ACHN (cell line): ENCODE data around the gene LYRM9.
"Not testable (repeated sequence)": the region's sequence is repeated elsewhere in the genome, so short reads cannot be mapped to it uniquely, and the experiment has no call there.

ENCODE experiments used
- DNase-seq: peaks from one replicate; pipeline ENCODE4 v3.0.0-alpha.2; 2015
- in situ Hi-C: cut with HindIII; loops from 2 replicates; pipeline ENCODE4 v1.10.0; 2017; ENCODE audit warnings: low sequenced_read_pairs, low pct_ligation_motif_present, low pct_unique_long_range_greater_than_20kb

Gene LYRM9

DNA sequence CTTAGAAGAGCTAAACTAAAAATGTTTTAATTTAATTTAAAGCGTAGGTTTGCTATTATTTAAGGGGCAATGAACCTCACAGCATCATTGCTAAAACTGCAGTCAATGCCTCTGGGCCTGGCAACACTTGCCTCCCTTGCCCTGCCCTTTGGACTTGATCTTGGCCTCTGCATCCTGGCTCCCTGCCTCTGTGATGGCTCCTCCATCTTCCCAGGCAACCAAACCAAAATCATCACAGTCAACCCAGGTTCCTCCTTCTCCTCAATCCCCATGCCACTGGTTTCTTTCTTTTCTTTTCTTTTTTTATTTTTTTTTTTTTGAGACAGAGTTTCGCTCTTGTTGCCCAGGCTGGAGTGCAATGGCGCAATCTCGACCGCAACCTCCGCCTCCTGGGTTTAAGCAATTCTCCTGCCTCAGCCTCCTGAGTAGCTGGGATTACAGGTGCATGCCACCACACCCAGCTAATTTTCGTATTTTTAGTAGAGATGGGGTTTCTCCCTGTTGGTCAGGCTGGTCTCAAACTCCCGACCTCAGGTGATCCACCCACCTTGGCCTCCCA is 6.7 kb downstream of the LYRM9 start:
- in situ Hi-C loops, result not testable (repeated sequence)

DNA sequence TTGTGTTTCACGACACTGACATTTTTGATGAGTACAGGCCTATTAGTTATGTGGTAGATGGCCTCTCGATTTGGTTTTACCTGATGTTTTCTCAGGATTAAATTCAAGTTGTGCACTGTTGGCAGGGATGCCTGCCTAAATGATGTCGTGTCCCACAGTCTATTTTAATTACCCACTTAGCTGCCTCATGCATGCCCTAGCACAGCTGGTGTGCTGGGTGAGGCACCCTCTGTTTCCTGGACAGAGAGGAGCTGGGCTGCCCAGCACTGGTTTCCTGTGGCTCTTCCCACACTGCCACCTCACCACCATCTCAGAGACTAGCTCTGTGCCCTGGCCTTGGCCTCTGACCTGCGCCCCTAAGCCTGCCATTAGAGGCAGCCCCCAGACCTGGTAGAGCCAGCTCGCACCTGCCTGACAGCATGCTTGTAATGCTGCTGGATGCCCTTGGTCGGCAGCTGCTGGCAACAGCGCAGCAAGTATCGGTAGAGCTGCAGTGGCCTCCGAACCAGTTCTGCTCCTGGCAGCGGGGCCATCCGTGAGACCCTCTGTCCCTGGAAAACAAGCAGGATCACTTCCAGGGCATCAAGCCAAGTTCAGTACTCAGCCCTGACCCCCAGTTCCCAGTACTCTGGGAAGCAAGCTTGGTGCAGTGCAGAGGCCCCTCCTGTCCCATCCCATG is 10.9 kb downstream of the LYRM9 start:
- in situ Hi-C loops, result no loop called here
- DNase-seq, result no peak

More for the DNA sequence above, 6.7 kb downstream of the LYRM9 start:
- DNase-seq, result not testable (repeated sequence)

DNA sequence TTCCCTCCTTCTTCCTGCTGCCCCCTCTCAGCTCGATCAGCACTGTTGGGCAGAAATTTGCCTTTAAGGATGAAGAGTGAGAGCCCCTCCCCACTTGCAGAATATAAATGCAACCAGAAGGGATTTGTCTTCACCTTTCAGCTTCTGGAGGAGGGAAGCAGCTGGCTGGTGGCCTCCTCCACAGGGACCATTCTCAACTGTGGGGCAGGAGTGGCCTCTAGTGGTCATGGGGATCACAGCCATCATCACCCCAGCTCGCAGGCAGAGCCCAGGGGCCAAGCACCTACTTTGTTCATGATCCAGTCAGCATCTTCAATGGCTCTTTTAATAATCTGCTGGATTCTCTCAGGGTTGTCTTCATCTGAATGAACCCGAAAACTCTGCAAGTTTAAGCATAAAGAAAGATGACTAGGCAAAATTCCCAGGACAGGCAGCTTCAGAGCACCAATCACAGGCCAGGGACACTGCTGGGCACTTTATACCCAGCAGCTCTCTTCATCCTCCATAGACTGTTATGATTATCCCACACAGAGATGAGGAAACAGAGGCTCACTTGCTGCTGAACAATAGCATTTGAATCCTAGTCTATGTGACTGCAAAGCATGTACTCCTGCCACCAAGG is 13.1 kb downstream of the LYRM9 start:
- DNase-seq, result peak; percentile 69
- in situ Hi-C loops, result no loop called here

DNA sequence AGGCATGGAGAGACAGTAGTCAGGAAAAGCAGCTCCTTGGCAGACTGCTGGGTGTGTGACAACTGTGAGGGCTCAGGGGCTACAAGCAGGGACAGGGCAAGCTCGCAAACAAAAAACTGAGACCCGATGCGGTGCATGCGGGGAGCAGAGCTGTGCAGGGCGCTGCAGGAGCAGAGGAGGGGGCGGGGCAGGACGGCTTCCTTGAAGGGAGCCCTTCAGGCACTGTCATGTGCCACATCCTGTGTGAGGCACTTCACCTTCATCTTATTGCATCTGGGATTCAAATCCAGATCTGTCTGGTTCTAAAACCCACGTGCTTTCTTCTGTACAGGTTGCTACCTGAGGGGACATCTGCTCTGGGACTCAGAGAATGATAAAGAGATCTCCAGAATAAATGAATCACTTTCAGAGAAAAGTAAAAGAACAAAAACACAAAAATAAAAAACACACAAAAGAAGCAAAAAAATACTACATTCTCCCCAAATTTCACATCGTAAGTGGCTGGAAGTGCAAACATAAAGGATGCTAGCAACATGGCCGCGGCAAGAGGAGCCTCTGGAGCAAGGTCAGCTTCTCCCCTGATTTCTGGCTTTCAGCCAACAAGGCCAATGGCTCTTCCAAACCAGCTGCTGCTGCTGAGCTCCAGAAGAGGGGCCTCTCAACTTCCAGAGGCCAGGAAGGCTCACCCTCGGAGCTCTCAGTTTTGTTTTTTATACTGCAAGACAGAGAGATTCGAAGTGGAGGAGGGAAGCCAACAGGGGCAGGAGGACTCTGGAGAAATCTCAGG is 14.2 kb downstream of the LYRM9 start:
- no peak for DNase-seq
- in situ Hi-C loops, result no loop called here

DNA sequence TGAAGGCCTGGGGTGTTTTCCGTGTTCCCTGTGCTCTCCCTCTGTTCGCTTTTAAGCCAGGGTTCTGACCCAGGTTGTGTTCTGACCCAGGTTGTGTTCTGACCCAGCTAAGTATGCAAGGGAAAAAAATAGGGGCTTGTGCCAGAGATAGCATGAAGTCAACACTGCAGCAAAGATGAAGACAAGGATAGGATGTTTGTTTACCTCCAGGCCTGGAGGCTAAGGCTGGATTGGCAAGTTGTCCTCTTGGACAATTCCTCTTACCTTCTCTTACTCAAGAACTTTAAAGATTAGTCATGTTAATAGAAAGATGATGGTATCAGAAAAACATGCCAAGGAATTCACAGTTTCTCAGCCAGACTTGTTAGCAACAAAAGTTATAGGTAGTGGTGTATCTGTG is 19.4 kb downstream of the LYRM9 start:
- in situ Hi-C loops, result no loop called here
- no peak for DNase-seq

DNA sequence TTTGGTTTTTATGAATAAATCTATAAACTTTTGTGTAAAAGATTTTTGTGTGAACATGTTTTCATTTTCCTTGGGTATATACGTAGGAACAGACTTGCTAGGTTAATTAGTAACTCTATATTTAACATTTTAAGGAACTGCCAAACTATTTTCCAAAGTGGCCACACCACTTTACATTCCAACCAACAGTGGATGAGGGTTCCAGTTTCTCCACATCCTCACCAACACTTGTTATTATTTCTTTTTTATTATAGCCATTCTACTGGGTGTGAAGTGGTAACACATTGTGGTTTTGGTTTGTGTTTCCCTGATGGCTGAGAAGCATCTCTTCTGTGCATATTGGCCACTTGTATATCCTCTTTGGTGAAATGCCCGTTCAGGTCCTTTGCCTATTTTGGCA is 20.0 kb downstream of the LYRM9 start:
- DNase-seq, result no peak
- in situ Hi-C loops, result no loop called here

DNA sequence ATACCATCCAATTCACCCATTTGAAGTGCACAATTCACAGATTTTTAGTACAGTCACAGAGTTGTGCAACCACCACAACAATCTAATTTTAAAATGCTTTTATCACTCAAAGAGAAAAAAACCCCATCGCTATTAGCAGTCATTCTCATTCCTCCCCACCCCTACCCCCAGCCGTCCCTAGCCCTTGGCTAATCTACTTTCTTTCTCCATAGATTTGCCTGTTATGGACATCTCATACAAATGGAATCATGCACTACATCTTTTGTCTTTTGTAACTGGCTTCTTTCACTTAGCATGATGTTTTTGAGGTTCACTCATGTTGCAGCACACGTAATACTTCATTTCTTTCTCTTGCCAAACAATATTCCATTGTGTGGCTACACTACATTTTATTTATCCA is 20.4 kb downstream of the LYRM9 start:
- DNase-seq, result no peak
- in situ Hi-C loops, result no loop called here

DNA sequence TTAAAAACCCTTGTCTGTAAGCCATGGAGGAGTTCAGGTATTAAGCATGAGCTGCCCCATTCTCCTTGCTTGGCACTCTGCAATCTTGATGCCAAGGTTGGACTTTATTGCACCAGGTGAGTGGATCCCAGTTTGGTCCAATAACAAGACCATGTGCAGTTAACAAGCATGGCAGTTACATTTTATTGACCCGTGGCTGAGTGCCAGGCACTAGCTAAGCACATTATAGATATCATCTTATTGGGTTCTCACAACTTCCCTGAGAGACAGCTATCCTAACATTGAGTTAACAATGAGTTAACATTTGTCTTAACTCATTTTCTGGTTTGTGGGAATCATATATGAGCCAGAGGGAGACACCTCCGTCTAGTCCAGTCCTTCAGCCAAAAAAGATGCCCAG is 21.8 kb downstream of the LYRM9 start:
- in situ Hi-C loops, result no loop called here
- no peak for DNase-seq

DNA sequence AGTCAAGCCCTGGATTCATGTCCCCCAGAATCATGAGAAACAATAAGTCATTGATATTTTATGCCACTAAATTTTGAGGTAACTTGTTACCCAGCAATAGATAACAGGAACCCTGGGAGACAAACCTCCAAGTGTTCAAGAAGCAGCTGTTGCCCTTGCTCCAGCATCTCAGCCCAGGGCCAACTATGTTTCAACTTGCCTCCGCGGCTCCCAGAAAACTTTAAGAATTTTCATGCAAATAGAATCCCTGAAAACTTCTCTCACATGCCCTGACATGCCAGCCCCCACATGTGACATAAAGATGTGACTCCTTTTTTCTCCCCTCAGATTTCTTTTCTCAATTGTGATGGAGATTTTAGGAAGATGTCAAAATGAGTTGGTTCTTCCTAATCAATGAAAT is 22.8 kb downstream of the LYRM9 start:
- no peak for DNase-seq
- in situ Hi-C loops, result no loop called here

DNA sequence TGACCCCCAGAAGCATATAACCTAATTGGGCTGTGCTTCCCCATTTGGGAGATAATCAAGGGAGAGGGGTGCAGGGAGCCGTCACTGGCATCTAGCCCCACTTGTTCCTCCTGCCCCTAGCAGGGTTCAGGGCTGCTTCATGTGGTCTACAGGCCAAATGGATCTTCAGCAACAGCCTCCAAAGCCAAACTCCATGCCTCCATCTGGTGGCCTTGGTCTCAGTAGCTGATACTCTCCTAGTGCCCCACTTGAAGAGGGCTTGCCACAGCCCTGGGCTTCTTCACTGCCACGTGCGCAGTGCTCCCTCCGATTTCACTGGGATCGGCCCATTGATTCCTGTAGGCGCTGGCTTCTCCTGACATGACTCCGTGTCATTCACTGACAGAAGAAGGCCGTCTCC is 24.6 kb downstream of the LYRM9 start:
- in situ Hi-C loops, result no loop called here
- DNase-seq, result no peak

DNA sequence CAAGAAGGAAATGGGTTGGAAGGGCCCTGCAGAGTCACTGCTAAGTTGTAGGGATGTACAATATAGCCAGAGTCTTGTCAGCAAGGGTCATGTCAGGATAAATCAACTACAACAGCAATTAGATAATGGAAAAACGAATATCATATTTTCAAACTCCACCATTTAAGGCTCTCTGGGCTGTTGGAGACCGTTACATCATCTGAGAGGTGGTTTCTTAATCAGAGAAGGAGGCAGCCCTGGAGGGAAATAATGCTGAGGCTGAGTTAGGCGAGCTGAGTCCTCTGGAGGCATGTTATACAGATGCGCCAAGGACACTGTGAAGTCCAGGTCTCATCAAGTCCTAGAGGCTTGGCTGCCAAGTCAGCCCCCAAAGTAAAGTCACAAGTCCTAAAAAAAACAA is 30.3 kb downstream of the LYRM9 start:
- in situ Hi-C loops, result no loop called here
- no peak for DNase-seq

DNA sequence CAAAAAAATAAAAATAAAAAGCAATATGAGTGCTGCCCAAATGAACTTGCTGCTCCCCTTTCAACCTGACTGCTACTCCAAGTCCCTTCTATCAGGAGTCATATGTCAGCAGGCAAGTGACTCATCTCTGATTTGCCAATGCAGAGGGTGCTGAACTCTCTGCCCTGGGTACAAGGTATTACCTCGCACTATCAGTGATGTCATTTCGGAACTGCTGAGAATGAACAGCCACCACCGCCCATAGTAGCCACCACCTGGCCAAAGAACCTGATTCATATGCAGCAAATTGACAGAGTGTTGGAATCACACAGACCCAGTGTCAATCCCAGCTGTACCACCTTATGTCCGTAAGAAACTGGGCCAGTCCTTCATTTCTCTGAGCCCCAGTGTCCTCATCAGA is 31.2 kb downstream of the LYRM9 start:
- DNase-seq, result no peak
- in situ Hi-C loops, result no loop called here

DNA sequence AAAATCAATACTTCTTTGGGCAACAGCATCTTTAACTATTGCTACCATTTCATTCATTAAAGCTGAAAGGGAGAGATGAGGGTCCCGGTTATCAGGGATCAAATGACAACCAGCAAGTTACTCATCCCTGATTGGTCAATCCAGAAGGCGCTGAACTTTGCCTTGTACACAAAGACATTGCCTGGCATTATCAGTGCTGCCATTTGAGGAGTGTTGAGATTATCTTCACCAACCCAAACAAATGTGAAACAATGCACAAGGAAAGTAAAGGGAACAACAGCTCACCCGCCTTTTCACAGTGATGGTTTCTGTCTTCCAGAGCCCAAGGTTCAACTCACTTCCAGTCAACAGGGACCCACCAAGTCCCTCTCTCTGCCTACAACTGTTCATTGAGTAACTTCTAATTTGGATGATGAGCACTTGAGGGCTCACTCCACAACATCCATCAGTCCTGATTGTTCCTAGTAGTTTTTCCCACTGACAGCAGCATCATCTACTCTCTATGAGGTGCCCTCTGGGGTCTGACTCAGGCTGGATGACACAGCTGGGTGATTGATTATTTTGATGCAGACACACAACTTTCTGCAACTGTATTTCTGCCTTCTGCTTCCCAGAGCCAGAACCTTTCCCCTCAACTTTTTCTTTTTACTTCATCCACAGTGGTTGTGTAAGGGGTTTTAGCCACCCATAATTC is 32.0 kb downstream of the LYRM9 start:
- in situ Hi-C loops, result no loop called here
- DNase-seq, result no peak

DNA sequence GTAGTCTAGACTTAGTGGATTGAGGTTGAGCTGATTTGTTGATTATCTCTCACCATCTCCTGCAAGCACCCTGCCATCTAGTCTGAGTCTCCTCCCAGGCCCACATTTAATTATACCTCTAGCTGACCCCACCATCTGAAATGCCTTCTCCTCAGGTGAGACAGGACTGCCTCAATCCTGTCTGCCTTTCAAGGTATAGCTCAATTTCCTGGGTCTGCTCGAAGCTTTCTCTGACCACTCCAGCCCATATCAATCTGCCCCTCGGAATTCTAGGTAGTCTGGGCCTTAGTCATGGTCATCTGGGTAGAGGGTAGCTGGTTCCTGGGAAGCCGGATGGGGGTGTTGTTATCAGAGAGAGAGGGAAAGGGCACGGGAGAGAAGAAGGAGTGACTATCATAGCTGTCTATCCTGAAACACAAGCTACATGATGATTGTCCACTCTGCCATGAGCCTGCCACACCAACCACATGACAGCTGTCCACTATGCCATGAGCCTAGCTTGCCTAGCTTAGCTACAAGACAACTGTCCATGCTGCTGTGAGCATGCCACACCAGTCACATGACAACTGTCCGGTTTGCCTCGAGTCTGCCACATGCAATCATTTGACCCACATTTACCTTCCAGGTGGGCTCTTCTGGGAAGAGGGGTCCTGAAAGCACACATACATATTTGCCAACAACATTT is 34.4 kb downstream of the LYRM9 start:
- in situ Hi-C loops, result no loop called here
- no peak for DNase-seq

DNA sequence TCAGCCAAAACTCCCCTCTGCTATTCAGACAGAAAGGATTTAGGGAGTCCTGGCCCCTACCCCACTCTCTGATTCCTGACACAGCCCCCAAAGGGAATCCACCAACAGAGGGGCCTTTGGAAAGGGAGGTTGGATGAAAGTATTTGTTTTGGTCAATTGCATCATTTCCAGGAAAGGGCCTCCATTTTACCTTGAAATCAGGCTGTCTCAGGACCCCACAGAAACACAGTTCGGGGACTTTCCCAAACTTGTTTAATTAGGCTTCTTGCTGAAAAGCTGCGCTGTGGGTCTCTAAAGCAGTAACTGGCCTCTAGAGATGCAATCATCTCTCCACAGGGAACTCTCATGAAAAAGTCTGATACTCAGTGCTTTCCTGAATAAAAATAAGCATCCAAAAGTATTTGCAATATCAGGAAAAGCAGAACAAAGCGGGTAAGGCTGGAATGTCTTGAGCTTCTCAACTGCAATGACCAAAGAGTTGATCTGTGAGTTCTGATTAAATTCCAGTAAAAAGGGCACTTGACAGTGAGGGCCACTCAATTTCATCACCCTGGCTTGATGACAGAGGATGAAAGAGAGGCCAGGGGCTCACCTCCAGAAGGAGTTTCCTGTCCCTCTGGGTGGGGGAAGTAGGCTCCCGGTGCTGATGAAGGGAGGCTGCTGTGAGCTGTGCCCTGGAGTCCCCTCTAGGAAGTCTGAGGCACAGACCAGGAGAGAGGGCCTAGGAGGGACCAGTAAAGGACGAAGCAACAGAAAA is 36.3 kb downstream of the LYRM9 start:
- DNase-seq, result no peak
- in situ Hi-C loops, result no loop called here

DNA sequence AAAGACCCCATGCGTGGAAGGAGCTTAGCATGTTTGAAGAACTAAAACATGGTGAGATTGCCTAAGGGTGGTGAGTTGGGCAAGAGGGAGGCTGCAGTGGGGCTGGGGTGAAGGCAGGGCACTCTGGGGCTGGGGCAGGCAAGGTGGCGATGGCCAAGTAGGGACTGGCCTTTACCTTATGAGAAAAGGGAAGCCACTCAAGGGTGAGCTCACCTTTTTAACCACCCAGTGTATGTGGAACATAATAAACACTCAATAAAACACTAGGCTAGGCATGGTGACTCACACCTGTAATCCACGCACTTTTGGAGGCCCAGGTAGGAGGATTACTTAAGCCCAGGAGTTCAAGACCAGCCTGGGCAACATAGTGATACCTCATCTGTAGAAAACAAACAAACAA is 37.7 kb downstream of the LYRM9 start:
- no peak for DNase-seq
- in situ Hi-C loops, result no loop called here

DNA sequence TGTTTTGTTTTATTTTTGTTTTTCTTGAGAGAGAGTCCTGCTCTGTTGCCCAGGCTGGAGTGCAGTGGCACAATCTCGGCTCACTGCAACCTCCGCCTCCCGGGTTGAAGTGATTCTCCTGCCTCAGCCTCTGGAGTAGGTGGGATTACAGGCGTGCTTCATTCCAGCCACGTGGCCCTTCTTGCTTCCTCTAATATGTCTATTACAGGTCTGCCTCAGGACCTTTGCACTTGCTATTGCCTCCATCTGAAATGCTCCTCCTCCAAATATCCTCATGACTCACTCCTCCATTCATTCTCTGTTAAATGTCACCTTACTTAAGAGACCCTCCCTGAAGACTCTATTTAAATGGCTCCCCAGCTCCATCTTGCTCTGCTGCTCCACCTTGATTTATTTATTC is 39.0 kb downstream of the LYRM9 start:
- no peak for DNase-seq
- in situ Hi-C loops, result no loop called here

DNA sequence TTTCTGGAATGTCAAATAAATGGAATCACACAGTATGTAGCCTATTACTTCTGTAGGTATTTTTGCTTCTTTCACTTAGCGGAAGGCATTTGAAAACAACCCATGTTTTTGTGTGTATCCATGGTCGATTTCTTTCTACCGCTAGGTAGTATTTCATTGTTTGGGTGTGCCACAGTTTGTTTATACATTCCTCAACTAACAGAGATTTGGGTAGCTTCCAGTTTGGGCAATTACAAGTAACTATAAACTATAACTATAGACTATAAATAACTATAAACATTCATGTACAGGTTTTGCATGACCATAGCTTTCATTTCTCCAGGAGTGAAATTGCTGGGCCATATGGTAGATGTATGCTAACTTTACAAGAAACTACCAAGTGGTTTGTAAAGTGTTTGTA is 40.1 kb downstream of the LYRM9 start:
- DNase-seq, result no peak
- in situ Hi-C loops, result no loop called here
